Ishikawa (cell line): ENCODE measurements around the gene IP6K3.

Experiments used
- CEBPB ChIP-seq: IDR thresholded peaks from 2 replicates; pipeline ENCODE4 v1.6.1; 2012
- EGR1 ChIP-seq: IDR thresholded peaks from 2 replicates; pipeline ENCODE4 v1.6.1; 2012
- NFIC ChIP-seq: IDR thresholded peaks from 2 replicates; pipeline ENCODE4 v1.6.1; 2012
- RAD21 ChIP-seq: IDR thresholded peaks from 2 replicates; pipeline ENCODE4 v1.6.1; 2012; ENCODE audit warnings: low read depth
- REST ChIP-seq: IDR thresholded peaks from 2 replicates; pipeline ENCODE4 v1.6.1; 2012; ENCODE audit warnings: low read depth, mild to moderate bottlenecking
- TAF1 ChIP-seq: IDR thresholded peaks from 2 replicates; pipeline ENCODE4 v1.6.1; 2012; ENCODE audit warnings: low read depth, mild to moderate bottlenecking
- TCF12 ChIP-seq: IDR thresholded peaks from 2 replicates; pipeline ENCODE4 v1.6.1; 2012; ENCODE audit warnings: low read depth
- YY1 ChIP-seq: IDR thresholded peaks from 2 replicates; pipeline ENCODE4 v1.6.1; 2012; ENCODE audit warnings: low read depth
- TF ChIP-seq, protein P1 (sequence below): IDR thresholded peaks from 2 replicates; pipeline ENCODE4 v1.6.1; 2012

DNA sequence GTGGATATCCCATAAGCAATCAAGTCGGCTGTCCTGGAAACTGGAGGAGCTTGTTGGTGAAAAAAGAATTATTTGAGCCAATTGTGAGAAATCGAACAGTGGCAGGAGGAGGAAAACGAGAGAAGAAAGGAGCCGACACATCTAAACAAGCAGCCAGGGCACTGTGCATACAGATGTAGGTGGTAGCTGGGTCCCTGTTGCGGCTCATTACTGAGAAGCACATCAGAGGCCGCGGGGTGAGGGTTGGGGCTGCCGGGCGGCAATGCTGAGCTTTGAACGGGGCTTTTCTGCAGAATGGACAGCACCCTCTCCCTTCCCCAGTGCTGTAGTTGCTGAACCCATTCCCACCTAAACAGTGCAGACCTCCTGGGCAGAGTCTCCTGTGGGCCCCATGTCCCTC is 46.3 kb upstream of the IP6K3 start:
- TF ChIP-seq NFIC: no peak
- TF ChIP-seq, protein P1, sequence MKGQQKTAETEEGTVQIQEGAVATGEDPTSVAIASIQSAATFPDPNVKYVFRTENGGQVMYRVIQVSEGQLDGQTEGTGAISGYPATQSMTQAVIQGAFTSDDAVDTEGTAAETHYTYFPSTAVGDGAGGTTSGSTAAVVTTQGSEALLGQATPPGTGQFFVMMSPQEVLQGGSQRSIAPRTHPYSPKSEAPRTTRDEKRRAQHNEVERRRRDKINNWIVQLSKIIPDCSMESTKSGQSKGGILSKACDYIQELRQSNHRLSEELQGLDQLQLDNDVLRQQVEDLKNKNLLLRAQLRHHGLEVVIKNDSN: no peak
- no peak for TF ChIP-seq EGR1
- no peak for TF ChIP-seq YY1
- TF ChIP-seq RAD21: no peak
- no peak for TF ChIP-seq CEBPB
- no peak for TF ChIP-seq TAF1
- TF ChIP-seq TCF12: no peak
- TF ChIP-seq REST: no peak
